SU-DHL-6 (cell line): Measurements from ENCODE around the gene NOD2.

Experiments
- H2AFZ ChIP-seq: fragments of 200-600 bp; sonication (generic); 2 replicates; pipeline ENCODE4 v1.6.1; 2014; ENCODE audit warnings: low read depth, mild to moderate bottlenecking, moderate library complexity, mixed read lengths, antibody characterized with exemption, low read length; ENCODE audit not compliant: severe bottlenecking
- H3F3A ChIP-seq: fragments of 200-600 bp; shearing (Covaris generic); 2 replicates; pipeline ENCODE4 v1.6.0; 2016; ENCODE audit warnings: antibody characterized with exemption, mild to moderate bottlenecking; ENCODE audit not compliant: insufficient read depth
- H3K27ac ChIP-seq: fragments of 200-600 bp; sonication (generic); 2 replicates; pipeline ENCODE4 v1.5.1; 2016; ENCODE audit warnings: low read depth, mild to moderate bottlenecking, low read length, moderate library complexity, mixed read lengths
- H3K27me3 ChIP-seq: fragments of 200-600 bp; sonication (generic), shearing (Covaris generic); 2 replicates; pipeline ENCODE4 v1.6.0; 2014; ENCODE audit warnings: mild to moderate bottlenecking, low read length
- H3K36me3 ChIP-seq: fragments of 200-600 bp; sonication (generic); 2 replicates; pipeline ENCODE4 v1.6.1; 2014; ENCODE audit warnings: mild to moderate bottlenecking, low read length, mixed read lengths
- H3K4me2 ChIP-seq: fragments of 300-600, 200-600 bp; shearing (Covaris generic), sonication (generic); 2 replicates; pipeline ENCODE4 v1.6.0; 2014; ENCODE audit warnings: low read length, low read depth, mild to moderate bottlenecking; ENCODE audit not compliant: poor library complexity, severe bottlenecking
- H3K4me3 ChIP-seq: fragments of 200-600 bp; sonication (generic); 2 replicates; pipeline ENCODE4 v1.5.1; 2014; ENCODE audit warnings: antibody characterized with exemption, low read length, mild to moderate bottlenecking, mixed read lengths; ENCODE audit not compliant: insufficient read depth, poor library complexity, severe bottlenecking
- H3K79me2 ChIP-seq: fragments of 200-600 bp; sonication (generic); 2 replicates; pipeline ENCODE4 v1.6.1; 2014; ENCODE audit warnings: mild to moderate bottlenecking, low read length, moderate library complexity; ENCODE audit not compliant: insufficient read depth
- H3K9ac ChIP-seq: fragments of 200-600 bp; sonication (generic); 2 replicates; pipeline ENCODE4 v1.7.0; 2014; ENCODE audit warnings: mild to moderate bottlenecking, low read length
- H3K9me2 ChIP-seq: fragments of 200-600 bp; sonication (generic); replicated peaks from 2 replicates; pipeline ENCODE4 v1.6.1; 2014; ENCODE audit warnings: low read length; ENCODE audit not compliant: insufficient read depth
- H3K9me3 ChIP-seq: fragments of 200-600 bp; sonication (generic); 2 replicates; pipeline ENCODE4 v1.6.1; 2014; ENCODE audit warnings: low read length, mixed read lengths; ENCODE audit not compliant: insufficient read depth
- H4K20me1 ChIP-seq: fragments of 200-600 bp; sonication (generic); 2 replicates; pipeline ENCODE4 v1.6.1; 2014; ENCODE audit warnings: low read depth, mild to moderate bottlenecking, antibody characterized with exemption, low read length, moderate library complexity, mixed read lengths
- EZH2phosphoT487 ChIP-seq: fragments of 200-600 bp; sonication (generic), shearing (Covaris generic); conservative IDR thresholded peaks from 2 replicates; pipeline ENCODE4 v1.6.1; 2018; ENCODE audit warnings: mild to moderate bottlenecking, antibody characterized with exemption, low read length, moderate library complexity, mixed read lengths
- TF ChIP-seq, protein P1 (sequence below): fragments of 200-600 bp; sonication (generic); IDR thresholded peaks from one replicate; pipeline ENCODE4 v1.5.1; 2017; ENCODE audit warnings: antibody characterized with exemption, mild to moderate bottlenecking, low read length, moderate library complexity; ENCODE audit not compliant: insufficient read depth, poor library complexity, severe bottlenecking

The NOD2 gene

DNA sequence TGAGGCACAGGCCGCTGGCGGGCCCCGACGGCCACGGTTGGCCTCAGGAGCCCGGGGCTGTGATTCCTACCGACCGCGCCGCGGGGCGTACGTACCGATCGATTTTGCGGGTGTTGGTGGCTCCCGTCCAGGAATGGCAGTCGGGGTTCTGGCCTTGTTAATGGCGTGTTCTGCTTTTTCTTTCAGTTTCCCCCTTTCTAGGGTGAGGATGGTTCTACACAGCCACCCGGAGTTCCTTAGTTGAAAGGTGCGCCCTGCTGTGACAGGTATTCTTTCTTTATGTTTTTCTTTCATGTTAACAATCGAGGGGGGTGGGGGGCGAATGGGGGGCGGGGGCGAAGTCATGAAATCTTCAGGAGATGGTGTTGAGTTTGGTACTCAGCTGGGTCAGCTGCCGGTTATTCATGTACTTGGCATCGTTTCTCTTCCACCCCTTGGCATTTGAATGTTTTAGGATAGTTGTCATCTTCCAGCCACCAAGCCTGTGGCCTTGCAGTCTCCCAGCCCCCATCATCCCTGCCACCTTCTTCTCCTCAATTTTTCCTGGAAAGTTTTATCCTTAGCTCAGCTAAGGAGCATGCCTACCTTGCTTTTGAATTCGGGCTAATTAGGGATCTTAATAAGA is 49.3 kb downstream of the NOD2 start:
- Histone ChIP-seq H3K9me2 (no peaks in the 10 kb centered on the region), H2AFZ (peak overlapping the region; percentile 69), H3K27me3 (no peaks in the 10 kb centered on the region), H3K9ac (peak overlapping the region; percentile 66), H3K79me2 (no peaks in the 10 kb centered on the region), H3K4me2 (peak overlapping the region; percentile 81), H3F3A (no peaks in the 10 kb centered on the region), H3K27ac (no peak overlapping the region), H4K20me1 (no peaks in the 10 kb centered on the region), H3K36me3 (no peaks in the 10 kb centered on the region), H3K4me3 (peak overlapping the region; percentile 69), H3K9me3 (no peaks in the 10 kb centered on the region)
- TF ChIP-seq EZH2phosphoT487: no peak
- TF ChIP-seq, protein P1, sequence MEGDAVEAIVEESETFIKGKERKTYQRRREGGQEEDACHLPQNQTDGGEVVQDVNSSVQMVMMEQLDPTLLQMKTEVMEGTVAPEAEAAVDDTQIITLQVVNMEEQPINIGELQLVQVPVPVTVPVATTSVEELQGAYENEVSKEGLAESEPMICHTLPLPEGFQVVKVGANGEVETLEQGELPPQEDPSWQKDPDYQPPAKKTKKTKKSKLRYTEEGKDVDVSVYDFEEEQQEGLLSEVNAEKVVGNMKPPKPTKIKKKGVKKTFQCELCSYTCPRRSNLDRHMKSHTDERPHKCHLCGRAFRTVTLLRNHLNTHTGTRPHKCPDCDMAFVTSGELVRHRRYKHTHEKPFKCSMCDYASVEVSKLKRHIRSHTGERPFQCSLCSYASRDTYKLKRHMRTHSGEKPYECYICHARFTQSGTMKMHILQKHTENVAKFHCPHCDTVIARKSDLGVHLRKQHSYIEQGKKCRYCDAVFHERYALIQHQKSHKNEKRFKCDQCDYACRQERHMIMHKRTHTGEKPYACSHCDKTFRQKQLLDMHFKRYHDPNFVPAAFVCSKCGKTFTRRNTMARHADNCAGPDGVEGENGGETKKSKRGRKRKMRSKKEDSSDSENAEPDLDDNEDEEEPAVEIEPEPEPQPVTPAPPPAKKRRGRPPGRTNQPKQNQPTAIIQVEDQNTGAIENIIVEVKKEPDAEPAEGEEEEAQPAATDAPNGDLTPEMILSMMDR: no peak

DNA sequence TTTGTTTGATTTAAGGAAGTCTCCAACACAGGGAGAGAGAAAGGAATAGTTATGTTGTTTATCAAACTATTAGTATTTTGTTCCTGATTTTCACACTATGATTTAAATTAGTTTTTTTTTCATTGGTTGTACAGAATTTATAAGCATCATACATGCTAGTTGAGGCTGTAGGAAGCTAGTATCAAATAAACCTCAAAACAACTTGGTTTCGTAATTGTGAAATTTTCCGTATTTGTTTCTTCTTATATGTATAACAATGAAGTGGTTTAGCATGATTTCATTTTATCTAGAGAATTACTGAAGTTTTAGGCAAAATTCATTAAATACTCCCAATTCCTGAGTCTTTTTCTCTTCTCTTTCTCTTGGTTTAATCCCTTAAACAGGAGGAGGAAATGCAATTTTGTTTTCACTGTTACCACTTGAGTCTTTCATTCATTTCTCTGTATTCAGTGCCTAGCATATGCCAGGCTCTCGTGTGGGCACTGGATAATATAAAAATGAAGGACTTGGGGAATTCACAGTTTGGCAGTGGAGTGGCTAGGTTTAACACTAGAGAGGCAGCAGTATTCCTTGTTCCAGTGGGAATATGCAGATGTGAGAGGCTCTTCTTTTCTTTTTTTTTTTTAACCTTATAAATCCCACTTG is 50.3 kb downstream of the NOD2 start:
- Histone ChIP-seq H3F3A (no peaks in the 10 kb centered on the region), H3K27me3 (no peaks in the 10 kb centered on the region), H3K9me3 (no peaks in the 10 kb centered on the region), H3K36me3 (no peaks in the 10 kb centered on the region), H2AFZ (no peak overlapping the region), H3K27ac (no peak overlapping the region), H3K4me2 (no peak overlapping the region), H3K9me2 (no peaks in the 10 kb centered on the region), H3K4me3 (no peak overlapping the region), H3K9ac (no peak overlapping the region), H3K79me2 (no peaks in the 10 kb centered on the region), H4K20me1 (no peaks in the 10 kb centered on the region)
- TF ChIP-seq, protein P1: no peak
- TF ChIP-seq EZH2phosphoT487: no peak

DNA sequence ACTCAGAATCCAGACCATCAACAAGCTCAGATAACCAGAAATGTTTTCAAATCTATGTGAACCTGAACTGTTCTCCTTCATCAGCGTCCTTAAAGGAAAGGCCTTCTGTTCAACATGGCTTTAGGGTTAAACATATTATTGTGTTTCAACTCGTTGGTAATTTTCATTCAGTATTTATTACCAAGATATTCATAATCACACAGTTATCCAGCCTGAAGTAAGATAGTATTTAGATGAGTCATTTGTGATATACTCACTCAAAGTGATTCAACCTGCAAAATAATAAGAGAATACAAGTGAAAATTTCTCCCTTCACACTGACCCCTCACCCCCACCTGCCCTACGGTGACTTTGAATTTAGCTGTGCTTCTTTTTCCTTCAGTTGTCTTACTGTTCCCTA is 51.5 kb downstream of the NOD2 start:
- H3F3A ChIP-seq: no peaks in the 10 kb centered on the region
- H3K79me2 ChIP-seq: no peaks in the 10 kb centered on the region
- no peaks in the 10 kb centered on the region for H3K27me3 ChIP-seq
- no peak overlapping the region for H3K27ac ChIP-seq
- no peaks in the 10 kb centered on the region for H3K9me2 ChIP-seq
- H3K36me3 ChIP-seq: no peaks in the 10 kb centered on the region
- no peak overlapping the region for H3K4me2 ChIP-seq
- no peak for TF ChIP-seq EZH2phosphoT487
- H3K9me3 ChIP-seq: no peaks in the 10 kb centered on the region
- H2AFZ ChIP-seq: no peak overlapping the region
- no peaks in the 10 kb centered on the region for H4K20me1 ChIP-seq
- no peak overlapping the region for H3K9ac ChIP-seq
- H3K4me3 ChIP-seq: no peak overlapping the region

DNA sequence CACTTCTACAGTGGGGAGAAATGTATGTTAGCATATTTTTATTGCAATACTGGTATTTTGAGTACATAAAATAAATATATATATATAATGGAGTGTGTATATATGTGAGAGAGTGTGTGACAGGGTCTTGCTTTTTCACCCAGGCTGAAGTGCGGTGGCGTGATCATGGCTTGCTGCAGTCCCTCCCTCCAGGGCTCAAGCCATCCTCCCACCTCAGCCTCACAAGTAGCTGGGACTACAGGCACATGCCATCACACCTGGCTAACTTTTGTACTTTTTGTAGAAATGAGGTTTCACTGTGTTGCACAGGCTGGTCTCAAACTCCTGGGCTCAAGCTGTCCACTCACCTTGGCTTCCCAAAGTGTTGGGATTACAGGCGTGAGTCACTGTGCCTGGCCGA is 52.5 kb downstream of the NOD2 start:
- Histone ChIP-seq H3K36me3 (no peaks in the 10 kb centered on the region), H4K20me1 (no peaks in the 10 kb centered on the region), H2AFZ (no peak overlapping the region), H3K9me2 (no peaks in the 10 kb centered on the region), H3K27ac (no peak overlapping the region), H3K27me3 (no peaks in the 10 kb centered on the region), H3K4me3 (no peak overlapping the region), H3K79me2 (no peaks in the 10 kb centered on the region), H3F3A (no peaks in the 10 kb centered on the region), H3K9me3 (no peaks in the 10 kb centered on the region), H3K9ac (no peak overlapping the region), H3K4me2 (no peak overlapping the region)
- TF ChIP-seq, protein P1: no peak
- no peak for TF ChIP-seq EZH2phosphoT487
